Uterus (tissue), 2 donors: ENCODE measurements around the gene LEF1.

Experiments
- POLR2A ChIP-seq, 2 donors: fragments of 450-650 bp; IDR thresholded peaks; one replicate each; pipeline ENCODE4 v1.6.1; 2016; ENCODE audit warnings: antibody characterized with exemption in 2 of 2, mild to moderate bottlenecking in 1 of 2, moderate library complexity in 1 of 2
- TF ChIP-seq, protein P1 (sequence below), 4 experiments: fragments of 200-600 bp in 2 of 4; fragments of 450-650 bp in 2 of 4; sonication (generic) in 2 of 4; IDR thresholded peaks; one replicate each; pipeline ENCODE4 v1.5.1; 2016 to 2019; ENCODE audit warnings: antibody characterized with exemption in 4 of 4, mild to moderate bottlenecking in 2 of 4, moderate library complexity in 1 of 4

DNA sequence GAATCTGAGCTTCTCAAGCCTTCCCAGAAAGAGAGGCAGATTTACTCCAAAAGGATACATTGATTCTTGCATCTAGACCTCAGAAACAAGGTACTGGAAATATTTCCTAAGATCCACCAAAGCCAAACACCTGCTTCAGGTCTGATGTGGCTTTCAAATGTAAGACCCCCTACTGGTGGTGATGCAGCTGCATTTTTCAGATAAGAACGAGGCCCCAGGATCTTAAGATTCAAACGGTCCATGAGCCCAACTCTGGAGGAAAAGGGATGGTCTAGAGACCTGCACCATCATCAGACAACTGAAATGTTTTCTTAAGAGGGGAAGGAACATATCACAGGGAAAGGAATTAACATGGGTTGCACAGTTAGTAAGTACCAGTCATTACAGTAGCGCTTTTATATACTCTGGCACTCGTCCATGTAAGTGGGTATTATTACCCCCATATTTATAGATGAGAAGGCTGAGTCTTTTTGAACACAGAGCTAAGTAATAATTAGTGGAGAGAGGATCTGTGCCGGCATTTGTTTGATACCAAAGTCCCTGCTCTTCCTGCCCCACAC is 73.7 kb downstream of the LEF1 start:
- TF ChIP-seq, protein P1, sequence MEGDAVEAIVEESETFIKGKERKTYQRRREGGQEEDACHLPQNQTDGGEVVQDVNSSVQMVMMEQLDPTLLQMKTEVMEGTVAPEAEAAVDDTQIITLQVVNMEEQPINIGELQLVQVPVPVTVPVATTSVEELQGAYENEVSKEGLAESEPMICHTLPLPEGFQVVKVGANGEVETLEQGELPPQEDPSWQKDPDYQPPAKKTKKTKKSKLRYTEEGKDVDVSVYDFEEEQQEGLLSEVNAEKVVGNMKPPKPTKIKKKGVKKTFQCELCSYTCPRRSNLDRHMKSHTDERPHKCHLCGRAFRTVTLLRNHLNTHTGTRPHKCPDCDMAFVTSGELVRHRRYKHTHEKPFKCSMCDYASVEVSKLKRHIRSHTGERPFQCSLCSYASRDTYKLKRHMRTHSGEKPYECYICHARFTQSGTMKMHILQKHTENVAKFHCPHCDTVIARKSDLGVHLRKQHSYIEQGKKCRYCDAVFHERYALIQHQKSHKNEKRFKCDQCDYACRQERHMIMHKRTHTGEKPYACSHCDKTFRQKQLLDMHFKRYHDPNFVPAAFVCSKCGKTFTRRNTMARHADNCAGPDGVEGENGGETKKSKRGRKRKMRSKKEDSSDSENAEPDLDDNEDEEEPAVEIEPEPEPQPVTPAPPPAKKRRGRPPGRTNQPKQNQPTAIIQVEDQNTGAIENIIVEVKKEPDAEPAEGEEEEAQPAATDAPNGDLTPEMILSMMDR (IDR thresholded peaks at IDR 0.05) = no peak
- no peak for TF ChIP-seq POLR2A (IDR thresholded peaks at IDR 0.05)
